ENCODE measurements around the gene EFCAB12.

DNA sequence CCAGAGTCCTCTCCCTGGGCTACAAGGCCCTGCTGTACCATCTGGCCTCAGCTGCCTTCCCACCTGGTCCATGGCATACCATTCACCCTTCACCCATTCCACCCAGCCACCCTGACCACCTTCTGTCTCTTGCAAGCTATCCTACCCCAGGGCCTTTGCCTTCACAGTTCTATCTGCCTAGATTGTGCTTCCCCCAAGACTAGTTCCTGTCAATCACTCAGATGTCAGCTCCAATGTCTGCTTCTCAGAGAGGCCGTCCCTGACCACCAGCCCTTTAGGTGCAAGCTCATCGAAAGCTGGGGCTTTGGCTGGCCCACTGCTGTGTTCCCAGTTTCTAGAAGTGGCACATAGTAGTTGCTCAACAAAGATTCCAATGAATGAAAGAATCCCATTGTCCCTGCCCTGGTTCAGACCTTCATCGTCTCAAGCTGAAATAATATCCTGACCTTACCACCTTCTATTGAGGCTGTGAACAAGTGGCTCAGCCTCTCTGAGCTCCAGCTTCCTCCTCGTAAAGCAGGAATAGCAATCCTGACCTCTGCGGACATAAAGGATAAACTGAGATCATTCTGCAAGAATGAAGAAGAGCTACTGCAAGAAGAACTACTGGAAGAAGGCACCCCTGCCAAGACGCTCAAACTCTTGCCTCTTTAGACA is 15.8 kb downstream of the EFCAB12 start:
- TF ChIP-seq, protein P1, sequence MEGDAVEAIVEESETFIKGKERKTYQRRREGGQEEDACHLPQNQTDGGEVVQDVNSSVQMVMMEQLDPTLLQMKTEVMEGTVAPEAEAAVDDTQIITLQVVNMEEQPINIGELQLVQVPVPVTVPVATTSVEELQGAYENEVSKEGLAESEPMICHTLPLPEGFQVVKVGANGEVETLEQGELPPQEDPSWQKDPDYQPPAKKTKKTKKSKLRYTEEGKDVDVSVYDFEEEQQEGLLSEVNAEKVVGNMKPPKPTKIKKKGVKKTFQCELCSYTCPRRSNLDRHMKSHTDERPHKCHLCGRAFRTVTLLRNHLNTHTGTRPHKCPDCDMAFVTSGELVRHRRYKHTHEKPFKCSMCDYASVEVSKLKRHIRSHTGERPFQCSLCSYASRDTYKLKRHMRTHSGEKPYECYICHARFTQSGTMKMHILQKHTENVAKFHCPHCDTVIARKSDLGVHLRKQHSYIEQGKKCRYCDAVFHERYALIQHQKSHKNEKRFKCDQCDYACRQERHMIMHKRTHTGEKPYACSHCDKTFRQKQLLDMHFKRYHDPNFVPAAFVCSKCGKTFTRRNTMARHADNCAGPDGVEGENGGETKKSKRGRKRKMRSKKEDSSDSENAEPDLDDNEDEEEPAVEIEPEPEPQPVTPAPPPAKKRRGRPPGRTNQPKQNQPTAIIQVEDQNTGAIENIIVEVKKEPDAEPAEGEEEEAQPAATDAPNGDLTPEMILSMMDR (IDR thresholded peaks at IDR 0.05; ENCODE audit: low read depth, low read length), result no peak
- no peak for TF ChIP-seq EZH2phosphoT487 (IDR thresholded peaks at IDR 0.05; ENCODE audit: low read depth)
